Smooth muscle cell (in vitro differentiated cells): ENCODE results near the gene PCED1B. TPM values are rescaled to one million over a fixed set of nuclear protein-coding genes. Genes with fewer than 3 reads are reported as not detected.

Experiments
- DNase-seq: peaks from one replicate; lab custom pipeline; 2025; ENCODE audit not compliant: unreplicated experiment; lab: John Stamatoyannopoulos, UW
- H2AFZ ChIP-seq: fragments of 200-600 bp; sonication (generic); 2 replicates; pipeline ENCODE4 v1.6.0; 2016; ENCODE audit warnings: antibody characterized with exemption, low read depth, mild to moderate bottlenecking
- H3F3A ChIP-seq: fragments of 200-600 bp; sonication (generic); 2 replicates; pipeline ENCODE4 v1.6.0; 2017; ENCODE audit warnings: antibody characterized with exemption, low read depth
- H3K27ac ChIP-seq: fragments of 200-600 bp; sonication (generic); 2 replicates; pipeline ENCODE4 v1.5.1; 2016; ENCODE audit warnings: low read depth, mild to moderate bottlenecking
- H3K27me3 ChIP-seq: fragments of 200-600 bp; sonication (generic); 2 replicates; pipeline ENCODE4 v1.6.1; 2016; ENCODE audit warnings: low read depth, mild to moderate bottlenecking
- H3K36me3 ChIP-seq: fragments of 200-600 bp; sonication (generic); 2 replicates; pipeline ENCODE4 v1.5.1; 2016; ENCODE audit warnings: low read depth
- H3K4me1 ChIP-seq: fragments of 200-600 bp; sonication (generic); 2 replicates; pipeline ENCODE4 v1.5.1; 2016; ENCODE audit warnings: low read depth
- H3K4me2 ChIP-seq: fragments of 200-600 bp; sonication (generic); 2 replicates; pipeline ENCODE4 v1.6.0; 2016; ENCODE audit warnings: mild to moderate bottlenecking
- H3K4me3 ChIP-seq: fragments of 200-600 bp; sonication (generic); 2 replicates; pipeline ENCODE4 v1.5.1; 2016; ENCODE audit warnings: mild to moderate bottlenecking
- H3K79me2 ChIP-seq: fragments of 200-600 bp; sonication (generic); 2 replicates; pipeline ENCODE4 v1.6.0; 2016; ENCODE audit warnings: low read depth, mild to moderate bottlenecking
- H3K9ac ChIP-seq: fragments of 200-600 bp; sonication (generic); 2 replicates; pipeline ENCODE4 v1.6.0; 2016; ENCODE audit warnings: low read depth
- H3K9me3 ChIP-seq: fragments of 200-600 bp; sonication (generic); replicated peaks from 2 replicates; pipeline ENCODE4 v1.5.1; 2016; ENCODE audit warnings: low read depth
- H4K20me1 ChIP-seq: fragments of 200-600 bp; sonication (generic); 2 replicates; pipeline ENCODE4 v1.6.0; 2016; ENCODE audit warnings: low read depth
- WGBS: methylation state at CpG from one replicate; pipeline ENCODE4 v1.1.7; 2016; ENCODE audit warnings: low lambda C conversion rate; 5-methylcytosine and 5-hydroxymethylcytosine counted together
- polyA plus RNA-seq: library from polyadenylated mRNA; unstranded; fragments of >200 nt; fragmentation: Nextera tagmentation; extraction: Ambion mirVana; gene quantifications from 2 replicates; pipeline ENCODE4 v1.2.1, GENCODE V29; 2016
- total RNA-seq: library from RNA; depleted of rRNA; stranded (reverse); fragments of >200 nt; gene quantifications from 2 replicates; pipeline ENCODE4 v1.2.3, GENCODE V29; 2014
- TF ChIP-seq, protein P1 (sequence below): fragments of 200-600 bp; sonication (generic); IDR thresholded peaks from 2 replicates; pipeline ENCODE4 v1.5.1; 2017; ENCODE audit warnings: borderline replicate concordance, mild to moderate bottlenecking, antibody characterized with exemption; ENCODE audit not compliant: insufficient read depth, poor library complexity, severe bottlenecking

Gene PCED1B
- total and polyA plus RNA-seq, 2 experiments from 2014 or later, result 2.7 to 3.5 TPM

DNA sequence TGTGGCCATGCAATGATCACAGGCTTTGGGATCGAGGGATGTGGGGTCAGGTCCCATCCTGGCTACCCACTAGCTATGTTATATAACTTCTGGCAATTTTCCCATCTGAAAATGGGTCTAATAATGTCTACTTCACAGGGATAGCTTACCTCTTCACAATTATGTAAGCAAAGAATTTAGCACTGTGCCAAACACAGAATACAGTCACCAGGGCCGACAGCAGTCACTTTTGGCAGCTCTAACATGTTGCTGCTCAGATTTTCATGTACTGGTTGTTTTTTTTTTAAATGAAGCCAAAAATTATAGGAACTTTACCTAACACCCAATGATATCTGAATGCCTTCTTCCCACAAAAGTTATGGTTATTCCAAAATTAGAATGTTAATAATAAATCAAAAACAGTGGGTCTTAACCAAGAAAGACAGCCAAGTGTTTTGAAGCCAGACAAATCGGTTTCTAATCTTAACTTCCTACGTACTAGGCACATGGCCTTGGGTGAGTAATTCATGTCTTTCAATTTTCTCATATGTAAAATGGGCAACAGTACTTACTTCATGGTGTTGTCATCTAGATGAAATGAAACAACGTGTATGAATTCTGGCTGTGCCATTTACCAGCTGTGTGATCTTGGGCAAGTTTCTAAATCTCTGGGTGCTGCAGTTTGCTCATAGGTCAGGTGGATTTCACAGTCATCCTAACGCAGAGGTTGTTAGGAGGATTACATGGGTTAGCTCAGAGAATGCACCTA, 13.0 kb upstream of the PCED1B start:
- TF ChIP-seq, protein P1, sequence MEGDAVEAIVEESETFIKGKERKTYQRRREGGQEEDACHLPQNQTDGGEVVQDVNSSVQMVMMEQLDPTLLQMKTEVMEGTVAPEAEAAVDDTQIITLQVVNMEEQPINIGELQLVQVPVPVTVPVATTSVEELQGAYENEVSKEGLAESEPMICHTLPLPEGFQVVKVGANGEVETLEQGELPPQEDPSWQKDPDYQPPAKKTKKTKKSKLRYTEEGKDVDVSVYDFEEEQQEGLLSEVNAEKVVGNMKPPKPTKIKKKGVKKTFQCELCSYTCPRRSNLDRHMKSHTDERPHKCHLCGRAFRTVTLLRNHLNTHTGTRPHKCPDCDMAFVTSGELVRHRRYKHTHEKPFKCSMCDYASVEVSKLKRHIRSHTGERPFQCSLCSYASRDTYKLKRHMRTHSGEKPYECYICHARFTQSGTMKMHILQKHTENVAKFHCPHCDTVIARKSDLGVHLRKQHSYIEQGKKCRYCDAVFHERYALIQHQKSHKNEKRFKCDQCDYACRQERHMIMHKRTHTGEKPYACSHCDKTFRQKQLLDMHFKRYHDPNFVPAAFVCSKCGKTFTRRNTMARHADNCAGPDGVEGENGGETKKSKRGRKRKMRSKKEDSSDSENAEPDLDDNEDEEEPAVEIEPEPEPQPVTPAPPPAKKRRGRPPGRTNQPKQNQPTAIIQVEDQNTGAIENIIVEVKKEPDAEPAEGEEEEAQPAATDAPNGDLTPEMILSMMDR, result no peak
- 85% methylated on average over 6 of the region's 6 CpGs for WGBS
- Histone ChIP-seq H3K4me3 (no peak overlapping the region), H3K4me1 (peaks cover 5% of the 10 kb centered on the region), H3F3A (no peaks in the 10 kb centered on the region), H2AFZ (no peak overlapping the region), H3K79me2 (no peaks in the 10 kb centered on the region), H3K4me2 (no peak overlapping the region), H4K20me1 (no peaks in the 10 kb centered on the region), H3K27ac (no peak overlapping the region), H3K9ac (no peak overlapping the region), H3K9me3 (no peaks in the 10 kb centered on the region), H3K27me3 (no peaks in the 10 kb centered on the region), H3K36me3 (no peaks in the 10 kb centered on the region)
- DNase-seq, result no peak

DNA sequence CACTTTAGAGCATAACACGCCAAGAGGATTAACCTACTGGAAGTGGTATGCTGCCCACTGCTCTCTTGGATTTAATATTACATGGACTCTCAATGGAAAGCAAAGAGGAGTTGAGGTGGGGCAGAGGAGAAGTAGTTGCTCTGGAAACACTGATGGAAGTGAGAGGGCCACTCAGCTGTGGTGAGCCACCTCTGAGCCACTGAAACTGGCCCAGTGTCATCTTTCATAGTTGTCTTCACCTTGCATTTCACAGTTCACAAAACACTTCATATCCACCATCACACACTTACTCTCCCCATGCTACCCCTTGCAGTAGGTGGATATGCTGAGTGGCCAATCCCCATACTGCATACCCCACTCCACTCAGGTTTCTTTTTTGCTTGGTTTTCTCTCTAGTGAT, 12.2 kb upstream of the PCED1B start:
- no peak overlapping the region for H2AFZ ChIP-seq
- H3K4me2 ChIP-seq, result no peak overlapping the region
- H3K4me3 ChIP-seq, result no peak overlapping the region
- H4K20me1 ChIP-seq, result no peaks in the 10 kb centered on the region
- TF ChIP-seq, protein P1, result no peak
- no peaks in the 10 kb centered on the region for H3K36me3 ChIP-seq
- H3K27ac ChIP-seq, result no peak overlapping the region
- WGBS, result 93% methylated on average over 1 of the region's 1 CpG
- H3K9me3 ChIP-seq, result no peaks in the 10 kb centered on the region
- no peaks in the 10 kb centered on the region for H3F3A ChIP-seq
- no peaks in the 10 kb centered on the region for H3K27me3 ChIP-seq
- H3K4me1 ChIP-seq, result peaks cover 5% of the 10 kb centered on the region
- DNase-seq, result no peak
- no peaks in the 10 kb centered on the region for H3K79me2 ChIP-seq
- no peak overlapping the region for H3K9ac ChIP-seq

DNA sequence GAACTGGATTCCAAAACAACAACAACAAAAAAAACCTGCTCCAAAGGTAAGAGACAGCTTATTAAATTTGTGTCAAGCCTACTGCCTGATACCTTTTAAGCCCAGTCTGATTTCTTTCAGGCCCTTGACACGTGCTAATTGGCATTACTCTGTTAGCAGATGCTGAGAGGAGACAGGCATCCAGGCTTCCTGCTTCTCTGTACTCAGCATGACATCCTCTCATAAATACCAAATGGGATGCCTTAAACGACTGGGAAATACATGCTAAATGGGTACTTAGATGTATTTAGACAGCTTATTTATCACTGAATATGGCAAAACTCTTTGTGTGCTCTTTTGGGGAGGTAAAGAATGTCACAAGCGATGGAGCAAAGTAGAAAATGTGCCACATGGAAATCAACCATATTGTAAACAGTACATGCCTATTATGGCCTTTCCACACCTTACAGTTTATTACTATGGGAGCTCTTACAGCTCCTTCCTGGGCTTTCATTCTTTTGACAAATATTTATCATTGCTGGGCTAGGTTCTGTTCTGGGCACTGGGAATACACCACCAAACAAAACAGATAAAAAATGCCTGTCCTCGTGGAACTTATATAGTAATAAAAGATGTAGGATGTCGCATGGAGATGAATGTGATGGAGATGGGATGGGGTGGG, 11.5 kb upstream of the PCED1B start:
- TF ChIP-seq, protein P1, result no peak
- H2AFZ ChIP-seq, result no peak overlapping the region
- WGBS, result 54% methylated on average over 5 of the region's 5 CpGs

More for the DNA sequence above, 11.5 kb upstream of the PCED1B start:
- Histone ChIP-seq H3F3A (no peaks in the 10 kb centered on the region), H3K4me2 (no peak overlapping the region), H3K27ac (no peak overlapping the region), H4K20me1 (no peaks in the 10 kb centered on the region), H3K27me3 (no peaks in the 10 kb centered on the region), H3K4me3 (no peak overlapping the region), H3K9me3 (no peaks in the 10 kb centered on the region), H3K36me3 (no peaks in the 10 kb centered on the region), H3K9ac (no peak overlapping the region), H3K79me2 (no peaks in the 10 kb centered on the region), H3K4me1 (peaks cover 5% of the 10 kb centered on the region)
- DNase-seq, result no peak
